NT2/D1 (cell line): ENCODE measurements around the gene GGA3.

Source experiments
- SUZ12 ChIP-seq: IDR thresholded peaks from 2 replicates; pipeline ENCODE4 v1.6.1; 2011; ENCODE audit not compliant: insufficient read length, insufficient read depth; ENCODE audit errors: extremely low read depth
- YY1 ChIP-seq: IDR thresholded peaks from 2 replicates; pipeline ENCODE4 v1.6.1; 2011; ENCODE audit not compliant: insufficient read length, insufficient read depth

- TF ChIP-seq YY1 (no peak), SUZ12 (no peak)
Measured at GRCh38 chr17:75269844-75270217, 8.4 kb upstream of the GGA3 start.
